ENCODE results near the gene SRPRB. TPM values are rescaled to one million over a fixed set of nuclear protein-coding genes. Genes with fewer than 3 reads are reported as not detected.

Gene SRPRB
- total RNA-seq, 1 experiment from 2014 or later, result 43.4 TPM

DNA sequence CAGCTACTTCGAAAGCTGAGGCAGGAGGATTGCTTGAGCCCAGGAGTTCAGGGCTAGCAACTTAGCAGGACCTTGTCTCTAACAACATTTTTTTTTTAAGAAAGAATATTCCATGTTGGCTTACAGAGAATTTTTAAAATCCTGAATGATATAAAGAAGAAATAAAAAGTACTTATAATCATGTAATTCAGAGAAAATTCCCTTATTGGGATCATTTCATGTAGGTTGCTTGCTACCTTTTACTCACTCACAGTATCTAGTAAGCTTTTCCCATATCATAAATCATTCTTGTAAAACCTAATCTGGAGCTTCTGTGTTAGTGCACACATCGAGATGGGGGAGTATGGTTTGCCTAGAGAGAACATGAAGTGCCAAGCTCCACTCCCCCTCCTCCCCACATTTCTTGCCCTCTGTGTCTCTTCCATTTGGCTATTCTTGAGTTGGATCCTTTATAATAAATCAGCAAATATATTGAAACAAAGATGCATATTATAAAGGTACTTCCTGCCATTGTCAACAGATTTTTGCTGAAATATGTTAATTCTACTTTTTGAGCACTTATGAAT, 45.8 kb upstream of the SRPRB start:
- no peak overlapping the region for H2AFZ ChIP-seq (ENCODE audit: low read length)
- POLR2A ChIA-PET (ENCODE audit: unreplicated experiment), result no interaction called here
- H3K79me2 ChIP-seq (ENCODE audit: low read length), result no peaks in the 10 kb centered on the region
- CTCF ChIA-PET, result no interaction called here
- no peaks in the 10 kb centered on the region for H3K9me3 ChIP-seq (ENCODE audit: low read length)
- ATAC-seq (no peak), DNase-seq (no peak)
- no peaks in the 10 kb centered on the region for H3F3A ChIP-seq (ENCODE audit: low read length, unreplicated experiment)
- H3K9me2 ChIP-seq (replicated peaks; ENCODE audit: low read length), result no peaks in the 10 kb centered on the region
- H3K36me3 ChIP-seq (ENCODE audit: low read depth, low read length), result no peaks in the 10 kb centered on the region
- intact Hi-C loops (cut with micrococcal nuclease), result no loop called here
- no peak overlapping the region for H3K4me3 ChIP-seq (ENCODE audit: low read length)
- no peaks in the 10 kb centered on the region for H3K27me3 ChIP-seq (ENCODE audit: low read length)
- no peak overlapping the region for H3K4me2 ChIP-seq (ENCODE audit: low read length)
- no peak overlapping the region for H3K27ac ChIP-seq (ENCODE audit: low read length)
- BruUV-seq (replicated peaks), result no TSS peak
- no peak for TF ChIP-seq EZH2 (IDR thresholded peaks at IDR 0.05; ENCODE audit: low read length, unreplicated experiment)
- TF ChIP-seq, protein P1, sequence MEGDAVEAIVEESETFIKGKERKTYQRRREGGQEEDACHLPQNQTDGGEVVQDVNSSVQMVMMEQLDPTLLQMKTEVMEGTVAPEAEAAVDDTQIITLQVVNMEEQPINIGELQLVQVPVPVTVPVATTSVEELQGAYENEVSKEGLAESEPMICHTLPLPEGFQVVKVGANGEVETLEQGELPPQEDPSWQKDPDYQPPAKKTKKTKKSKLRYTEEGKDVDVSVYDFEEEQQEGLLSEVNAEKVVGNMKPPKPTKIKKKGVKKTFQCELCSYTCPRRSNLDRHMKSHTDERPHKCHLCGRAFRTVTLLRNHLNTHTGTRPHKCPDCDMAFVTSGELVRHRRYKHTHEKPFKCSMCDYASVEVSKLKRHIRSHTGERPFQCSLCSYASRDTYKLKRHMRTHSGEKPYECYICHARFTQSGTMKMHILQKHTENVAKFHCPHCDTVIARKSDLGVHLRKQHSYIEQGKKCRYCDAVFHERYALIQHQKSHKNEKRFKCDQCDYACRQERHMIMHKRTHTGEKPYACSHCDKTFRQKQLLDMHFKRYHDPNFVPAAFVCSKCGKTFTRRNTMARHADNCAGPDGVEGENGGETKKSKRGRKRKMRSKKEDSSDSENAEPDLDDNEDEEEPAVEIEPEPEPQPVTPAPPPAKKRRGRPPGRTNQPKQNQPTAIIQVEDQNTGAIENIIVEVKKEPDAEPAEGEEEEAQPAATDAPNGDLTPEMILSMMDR (conservative IDR thresholded peaks at IDR 0.05; ENCODE audit: low read depth, low read length), result no peak
- TF ChIP-seq EZH2phosphoT487 (IDR thresholded peaks at IDR 0.05; ENCODE audit: borderline replicate concordance, low read length), result no peak
- H4K20me1 ChIP-seq (ENCODE audit: low read length), result no peaks in the 10 kb centered on the region
- no peaks in the 10 kb centered on the region for H3K4me1 ChIP-seq (ENCODE audit: insufficient read depth, low read length)
- H3K9ac ChIP-seq (ENCODE audit: low read length), result no peak overlapping the region

DNA sequence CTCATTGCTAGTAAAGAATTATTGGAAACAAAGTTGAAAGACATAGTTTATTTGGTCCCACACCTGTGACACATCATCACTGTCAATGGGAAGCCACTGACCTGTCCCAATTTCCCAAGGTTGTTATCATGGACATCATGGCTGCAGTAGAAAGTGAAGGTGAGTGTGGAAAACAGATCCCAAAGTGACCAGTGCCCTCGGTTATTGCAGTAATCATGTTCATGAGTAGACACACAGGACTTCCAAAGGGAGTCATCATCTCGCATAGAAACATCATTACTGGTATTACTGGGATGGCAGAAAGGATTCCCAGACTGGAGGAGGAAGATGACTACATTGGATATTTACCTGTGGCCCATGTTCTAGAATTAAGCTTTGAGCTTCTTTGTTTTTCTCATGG, 44.7 kb upstream of the SRPRB start:
- no peaks in the 10 kb centered on the region for H3F3A ChIP-seq (ENCODE audit: low read length, unreplicated experiment)
- no peaks in the 10 kb centered on the region for H3K9me3 ChIP-seq (ENCODE audit: low read length)
- no peaks in the 10 kb centered on the region for H3K9me2 ChIP-seq (replicated peaks; ENCODE audit: low read length)
- CTCF ChIA-PET, result no interaction called here
- intact Hi-C loops (cut with micrococcal nuclease), result no loop called here
- H3K9ac ChIP-seq (ENCODE audit: low read length), result no peak overlapping the region
- no TSS peak for BruUV-seq (replicated peaks)
- H3K4me3 ChIP-seq (ENCODE audit: low read length), result no peak overlapping the region
- no peak for ATAC-seq
- no peak overlapping the region for H3K4me2 ChIP-seq (ENCODE audit: low read length)
- H3K36me3 ChIP-seq (ENCODE audit: low read depth, low read length), result no peaks in the 10 kb centered on the region
- H4K20me1 ChIP-seq (ENCODE audit: low read length), result no peaks in the 10 kb centered on the region
- H2AFZ ChIP-seq (ENCODE audit: low read length), result no peak overlapping the region
- POLR2A ChIA-PET (ENCODE audit: unreplicated experiment), result no interaction called here
- TF ChIP-seq, protein P1 (conservative IDR thresholded peaks at IDR 0.05; ENCODE audit: low read depth, low read length), result no peak
- TF ChIP-seq EZH2phosphoT487 (IDR thresholded peaks at IDR 0.05; ENCODE audit: borderline replicate concordance, low read length), result no peak
- no peak for TF ChIP-seq EZH2 (IDR thresholded peaks at IDR 0.05; ENCODE audit: low read length, unreplicated experiment)
- H3K4me1 ChIP-seq (ENCODE audit: insufficient read depth, low read length), result no peaks in the 10 kb centered on the region
- H3K27me3 ChIP-seq (ENCODE audit: low read length), result no peaks in the 10 kb centered on the region
- H3K79me2 ChIP-seq (ENCODE audit: low read length), result no peaks in the 10 kb centered on the region
- no peak overlapping the region for H3K27ac ChIP-seq (ENCODE audit: low read length)
- DNase-seq, result no peak

- Histone ChIP-seq H3K9me2 (replicated peaks; ENCODE audit: low read length) (no peaks in the 10 kb centered on the region), H3K4me1 (ENCODE audit: insufficient read depth, low read length) (no peaks in the 10 kb centered on the region), H3K27ac (ENCODE audit: low read length) (no peak overlapping the region), H3K27me3 (ENCODE audit: low read length) (peaks cover 4% of the 10 kb centered on the region; the same call in 1 of the 2 replicates), H3F3A (ENCODE audit: low read length, unreplicated experiment) (no peaks in the 10 kb centered on the region), H3K4me2 (ENCODE audit: low read length) (no peak overlapping the region), H3K9me3 (ENCODE audit: low read length) (no peaks in the 10 kb centered on the region), H3K4me3 (ENCODE audit: low read length) (no peak overlapping the region), H3K36me3 (ENCODE audit: low read depth, low read length) (no peaks in the 10 kb centered on the region), H3K79me2 (ENCODE audit: low read length) (no peaks in the 10 kb centered on the region), H2AFZ (ENCODE audit: low read length) (no peak overlapping the region), H3K9ac (ENCODE audit: low read length) (no peak overlapping the region), H4K20me1 (ENCODE audit: low read length) (no peaks in the 10 kb centered on the region)
- intact Hi-C loops (cut with micrococcal nuclease), result no loop called here
- no TSS peak for BruUV-seq (replicated peaks)
- POLR2A ChIA-PET (ENCODE audit: unreplicated experiment), result no interaction called here
- TF ChIP-seq EZH2 (IDR thresholded peaks at IDR 0.05; ENCODE audit: low read length, unreplicated experiment) (no peak), EZH2phosphoT487 (IDR thresholded peaks at IDR 0.05; ENCODE audit: borderline replicate concordance, low read length) (no peak)
- TF ChIP-seq, protein P1 (conservative IDR thresholded peaks at IDR 0.05; ENCODE audit: low read depth, low read length), result no peak
- ATAC-seq (no peak), DNase-seq (no peak)
- CTCF ChIA-PET, result no interaction called here
These were observed 43.8 kb upstream of the SRPRB start for GRCh38 chr3:133761605-133762484.

All from PC-3 (cell line).